ENCODE data around the gene HYPK.
"Not testable (repeated sequence)": the region's sequence is repeated elsewhere in the genome, so short reads cannot be mapped to it uniquely, and the experiment has no call there.

The HYPK gene

DNA sequence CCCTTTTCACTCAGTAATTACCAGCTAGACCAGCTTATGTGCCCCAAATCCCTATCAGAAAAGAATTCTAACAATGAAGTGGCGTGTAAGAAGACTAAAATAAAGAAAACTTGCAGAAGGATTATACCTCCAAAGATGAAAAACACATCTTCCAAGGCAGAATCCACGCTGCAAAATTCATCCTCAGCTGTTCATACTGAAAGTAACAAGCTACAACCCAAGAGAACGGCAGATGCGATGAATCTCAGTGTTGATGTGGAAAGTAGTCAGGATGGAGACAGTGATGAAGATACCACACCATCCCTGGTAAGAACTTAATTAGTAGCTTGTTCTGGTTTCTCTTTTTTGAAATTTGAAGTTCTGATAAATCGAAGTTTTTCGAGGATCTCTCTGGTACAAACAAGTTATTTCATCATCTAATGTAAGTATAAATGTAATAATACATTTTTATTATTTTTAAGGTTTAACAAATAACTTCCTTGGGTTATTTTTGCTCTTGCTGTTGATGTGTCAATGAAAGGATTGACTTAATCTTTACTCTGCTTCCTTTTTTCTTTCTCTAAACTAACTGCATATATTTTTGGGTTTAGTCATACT lies 27.8 kb downstream of the HYPK start:
- H3K4me3 ChIP-seq (ENCODE audit: low read depth, low read length): peak overlapping the region; percentile 89
- no peak for TF ChIP-seq CTCF (IDR thresholded peaks at IDR 0.05; ENCODE audit: borderline replicate concordance, insufficient read depth, low read depth, low read length)

GRCh38 chr15:43829951-43830540 lies 29.6 kb downstream of the HYPK start:
- not testable (repeated sequence) for H3K4me3 ChIP-seq (ENCODE audit: low read depth, low read length)

DNA sequence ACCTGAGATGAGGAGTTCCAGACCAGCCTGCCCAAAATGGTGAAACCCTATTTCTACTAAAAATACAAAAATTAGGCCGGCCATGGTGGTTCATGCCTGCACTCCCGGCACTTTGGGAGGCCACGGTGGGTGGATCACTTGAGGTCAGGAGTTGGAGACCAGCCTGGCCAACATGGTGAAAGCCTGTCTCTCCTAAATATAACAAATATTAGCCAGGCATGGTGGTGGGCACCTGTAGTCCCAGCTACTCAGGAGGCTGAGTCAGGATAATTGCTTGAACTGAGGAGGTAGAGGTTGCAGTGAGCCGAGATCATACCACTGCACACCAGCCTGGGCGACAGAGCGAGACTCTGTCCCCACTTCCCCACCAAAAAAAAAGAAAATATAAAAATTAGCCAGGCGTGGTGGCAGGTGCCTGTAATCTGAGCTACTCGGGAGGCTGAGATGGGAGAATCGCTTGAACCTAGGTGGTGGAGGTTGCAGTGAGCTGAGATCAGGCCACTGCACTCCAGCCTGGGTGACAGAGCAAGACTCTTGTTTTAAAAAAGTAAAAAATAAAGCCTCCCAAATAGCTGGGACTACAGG lies 30.4 kb downstream of the HYPK start:
- H3K4me3 ChIP-seq (ENCODE audit: low read depth, low read length): not testable (repeated sequence)

GRCh38 chr15:43831519-43832052 lies 31.2 kb downstream of the HYPK start:
- H3K4me3 ChIP-seq (ENCODE audit: low read depth, low read length): not testable (repeated sequence)

DNA sequence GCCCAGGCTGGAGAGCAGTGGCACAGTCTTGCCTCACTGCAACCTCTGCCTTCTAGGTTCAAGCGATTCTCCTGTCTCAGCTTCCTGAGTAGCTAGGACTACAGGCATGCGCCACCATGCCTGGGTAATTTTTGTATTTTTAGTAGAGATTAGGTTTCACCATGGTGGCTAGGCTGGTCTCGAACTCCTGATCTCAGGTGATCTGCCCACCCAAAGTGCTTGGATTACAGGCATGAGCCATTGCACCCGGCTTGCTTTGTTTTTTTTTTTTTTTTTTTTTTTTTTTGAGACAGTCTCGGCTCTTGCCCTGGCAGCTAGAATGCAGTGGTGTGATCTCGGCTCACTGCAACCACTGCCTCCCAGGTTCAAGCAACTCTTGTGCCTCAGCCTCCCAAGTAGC lies 32.1 kb downstream of the HYPK start:
- H3K4me3 ChIP-seq (ENCODE audit: low read depth, low read length): not testable (repeated sequence)

- no peak for TF ChIP-seq CTCF (IDR thresholded peaks at IDR 0.05; ENCODE audit: borderline replicate concordance, insufficient read depth, low read depth, low read length)
- H3K4me3 ChIP-seq (ENCODE audit: low read depth, low read length): no peak overlapping the region
Measured at GRCh38 chr15:43845421-43845820, 45.0 kb downstream of the HYPK start.

DNA sequence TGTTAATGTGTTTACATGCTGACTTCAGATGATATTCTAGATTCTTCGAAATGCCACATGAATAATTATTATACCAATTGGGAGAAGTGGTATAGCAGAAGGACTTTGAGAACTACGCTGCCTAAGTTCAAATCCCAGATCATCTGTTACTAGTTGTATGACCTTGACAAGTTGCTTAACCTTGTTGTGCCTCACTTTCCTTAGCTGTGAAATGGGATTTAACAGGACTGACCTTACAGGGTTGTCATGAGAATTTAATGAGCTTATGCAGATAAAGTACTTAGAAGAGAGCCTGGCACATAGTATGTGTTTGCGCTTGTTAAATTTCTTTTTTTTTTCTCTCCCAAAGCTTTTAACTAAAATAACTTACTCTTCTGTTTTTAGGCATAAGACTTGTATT lies 50.9 kb downstream of the HYPK start:
- no peak overlapping the region for H3K4me3 ChIP-seq (ENCODE audit: low read depth, low read length)
- TF ChIP-seq CTCF (IDR thresholded peaks at IDR 0.05; ENCODE audit: borderline replicate concordance, insufficient read depth, low read depth, low read length): no peak

DNA sequence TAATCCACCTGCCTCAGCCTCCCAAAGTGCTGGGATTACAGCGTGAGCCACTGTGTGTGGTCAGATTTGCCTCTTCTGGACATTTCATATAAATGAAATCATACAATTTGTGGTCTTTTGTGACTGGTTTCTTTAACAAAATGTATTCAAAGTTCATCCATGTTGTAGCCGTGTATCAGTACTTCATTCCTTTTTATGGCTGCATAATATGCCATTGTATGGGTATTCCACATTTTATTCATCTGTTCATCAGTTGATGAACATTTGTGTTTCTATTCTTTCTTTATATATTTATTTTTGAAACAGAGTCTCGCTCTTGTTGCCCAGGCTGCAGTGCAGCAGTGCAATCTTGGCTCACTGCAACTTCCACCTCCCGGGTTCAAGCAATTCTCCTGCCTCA lies 52.2 kb downstream of the HYPK start:
- no peak for TF ChIP-seq CTCF (IDR thresholded peaks at IDR 0.05; ENCODE audit: borderline replicate concordance, insufficient read depth, low read depth, low read length)
- no peak overlapping the region for H3K4me3 ChIP-seq (ENCODE audit: low read depth, low read length)

All from GM12875 (cell line).